ENCODE measurements around the gene FARP1.

Gene FARP1

GRCh38 chr13:98496479-98496791 lies 353.5 kb downstream of the FARP1 start:
- Histone ChIP-seq H3K9ac (ENCODE audit: low read length) (peak overlapping the region; percentile 83), H3K4me3 (ENCODE audit: low read length) (peak overlapping the region; percentile 72), H3K9me3 (ENCODE audit: control insufficient read depth, low read length) (no peaks in the 10 kb centered on the region), H3K36me3 (ENCODE audit: control insufficient read depth, insufficient read depth, low read length, severe bottlenecking) (peaks cover 6% of the 10 kb centered on the region), H3K27me3 (replicated peaks; ENCODE audit: control insufficient read depth, insufficient read depth, low read length) (no peaks in the 10 kb centered on the region), H3K4me1 (ENCODE audit: control insufficient read depth, insufficient read depth, low read length) (peaks cover 46% of the 10 kb centered on the region)
- DNase-seq (ENCODE audit: low read depth), result no peak

GRCh38 chr13:98496966-98497365 lies 354.1 kb downstream of the FARP1 start:
- Histone ChIP-seq H3K27me3 (replicated peaks; ENCODE audit: control insufficient read depth, insufficient read depth, low read length) (no peaks in the 10 kb centered on the region), H3K4me1 (ENCODE audit: control insufficient read depth, insufficient read depth, low read length) (peaks cover 49% of the 10 kb centered on the region), H3K9me3 (ENCODE audit: control insufficient read depth, low read length) (no peaks in the 10 kb centered on the region), H3K36me3 (ENCODE audit: control insufficient read depth, insufficient read depth, low read length, severe bottlenecking) (peaks cover 6% of the 10 kb centered on the region), H3K9ac (ENCODE audit: low read length) (peak overlapping the region; percentile 83), H3K4me3 (ENCODE audit: low read length) (peak overlapping the region; percentile 72)
- DNase-seq (ENCODE audit: low read depth), result no peak

GRCh38 chr13:98500963-98501421 lies 358.1 kb downstream of the FARP1 start:
- Histone ChIP-seq H3K36me3 (ENCODE audit: control insufficient read depth, insufficient read depth, low read length, severe bottlenecking) (peaks cover 6% of the 10 kb centered on the region), H3K9me3 (ENCODE audit: control insufficient read depth, low read length) (no peaks in the 10 kb centered on the region)

GRCh38 chr13:98503175-98504028 lies 360.5 kb downstream of the FARP1 start:
- Histone ChIP-seq H3K27me3 (replicated peaks; ENCODE audit: control insufficient read depth, insufficient read depth, low read length) (no peaks in the 10 kb centered on the region), H3K4me1 (ENCODE audit: control insufficient read depth, insufficient read depth, low read length) (peaks cover 47% of the 10 kb centered on the region), H3K4me3 (ENCODE audit: low read length) (peak overlapping the region; percentile 65), H3K9ac (ENCODE audit: low read length) (peak overlapping the region; percentile 13), H3K36me3 (ENCODE audit: control insufficient read depth, insufficient read depth, low read length, severe bottlenecking) (peaks cover 4% of the 10 kb centered on the region), H3K9me3 (ENCODE audit: control insufficient read depth, low read length) (no peaks in the 10 kb centered on the region)
- no peak for DNase-seq (ENCODE audit: low read depth)

More at GRCh38 chr13:98500963-98501421, 358.1 kb downstream of the FARP1 start:
- no peak for DNase-seq (ENCODE audit: low read depth)
- Histone ChIP-seq H3K4me1 (ENCODE audit: control insufficient read depth, insufficient read depth, low read length) (peaks cover 43% of the 10 kb centered on the region), H3K27me3 (replicated peaks; ENCODE audit: control insufficient read depth, insufficient read depth, low read length) (no peaks in the 10 kb centered on the region), H3K9ac (ENCODE audit: low read length) (no peak overlapping the region), H3K4me3 (ENCODE audit: low read length) (no peak overlapping the region)

GRCh38 chr13:98504029-98504351 lies 361.1 kb downstream of the FARP1 start:
- H3K4me1 ChIP-seq (ENCODE audit: control insufficient read depth, insufficient read depth, low read length), result peaks cover 53% of the 10 kb centered on the region
- no peaks in the 10 kb centered on the region for H3K36me3 ChIP-seq (ENCODE audit: control insufficient read depth, insufficient read depth, low read length, severe bottlenecking)
- DNase-seq (ENCODE audit: low read depth), result no peak
- H3K9me3 ChIP-seq (ENCODE audit: control insufficient read depth, low read length), result no peaks in the 10 kb centered on the region
- no peaks in the 10 kb centered on the region for H3K27me3 ChIP-seq (replicated peaks; ENCODE audit: control insufficient read depth, insufficient read depth, low read length)
- peak overlapping the region; percentile 65 for H3K4me3 ChIP-seq (ENCODE audit: low read length)
- H3K9ac ChIP-seq (ENCODE audit: low read length), result no peak overlapping the region

GRCh38 chr13:98504371-98504963 lies 361.6 kb downstream of the FARP1 start:
- H3K9me3 ChIP-seq (ENCODE audit: control insufficient read depth, low read length), result no peaks in the 10 kb centered on the region
- no peak overlapping the region for H3K9ac ChIP-seq (ENCODE audit: low read length)
- H3K27me3 ChIP-seq (replicated peaks; ENCODE audit: control insufficient read depth, insufficient read depth, low read length), result no peaks in the 10 kb centered on the region
- no peak overlapping the region for H3K4me3 ChIP-seq (ENCODE audit: low read length)
- H3K36me3 ChIP-seq (ENCODE audit: control insufficient read depth, insufficient read depth, low read length, severe bottlenecking), result no peaks in the 10 kb centered on the region
- H3K4me1 ChIP-seq (ENCODE audit: control insufficient read depth, insufficient read depth, low read length), result peaks cover 58% of the 10 kb centered on the region
- DNase-seq (ENCODE audit: low read depth), result no peak

All from adipocyte (in vitro differentiated cells).